Right lobe of liver (tissue), 4 donors: Measurements from ENCODE around the gene PKD1.

Experiments
- POLR2A ChIP-seq: fragments of 450-650 bp; IDR thresholded peaks from one replicate; pipeline ENCODE4 v1.6.1; 2017; ENCODE audit warnings: antibody characterized with exemption, mild to moderate bottlenecking
- TF ChIP-seq, protein P1 (sequence below), 4 donors: fragments of 200-600 bp in 3 of 4; fragments of 450-650 bp in 1 of 4; IDR thresholded peaks; one replicate each; pipeline versions ENCODE4 v1.5.1 to v1.8.0; 2016 to 2022; ENCODE audit warnings: antibody characterized with exemption in 4 of 4, mild to moderate bottlenecking in 2 of 4
- donor health status: DM: no; HTN: no; CAD: no.
- donor health status: DM: no; HTN: no; CAD: no.
- donor health status: DM: no; HTN: yes; CAD: no.

DNA sequence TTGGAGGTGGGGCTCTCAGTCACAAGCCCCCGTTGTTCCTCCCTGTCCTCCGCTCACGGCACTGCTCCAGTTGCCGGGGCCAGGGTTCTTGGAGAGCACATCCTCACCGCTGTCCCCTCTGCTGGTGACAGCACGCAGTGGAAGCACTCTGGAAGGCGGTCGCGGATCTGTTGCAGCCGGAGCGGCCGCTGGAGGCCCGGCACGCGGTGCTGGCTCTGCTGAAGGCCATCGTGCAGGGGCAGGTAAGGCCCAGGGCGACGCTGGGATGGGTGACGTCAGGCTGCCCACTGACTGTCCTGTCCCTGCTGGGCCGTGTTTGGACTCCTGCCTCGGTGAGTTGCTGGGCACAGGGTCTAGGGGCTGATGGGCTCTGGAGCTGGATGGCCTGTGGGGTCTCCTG, 82.5 kb downstream of the PKD1 start:
- TF ChIP-seq, protein P1, sequence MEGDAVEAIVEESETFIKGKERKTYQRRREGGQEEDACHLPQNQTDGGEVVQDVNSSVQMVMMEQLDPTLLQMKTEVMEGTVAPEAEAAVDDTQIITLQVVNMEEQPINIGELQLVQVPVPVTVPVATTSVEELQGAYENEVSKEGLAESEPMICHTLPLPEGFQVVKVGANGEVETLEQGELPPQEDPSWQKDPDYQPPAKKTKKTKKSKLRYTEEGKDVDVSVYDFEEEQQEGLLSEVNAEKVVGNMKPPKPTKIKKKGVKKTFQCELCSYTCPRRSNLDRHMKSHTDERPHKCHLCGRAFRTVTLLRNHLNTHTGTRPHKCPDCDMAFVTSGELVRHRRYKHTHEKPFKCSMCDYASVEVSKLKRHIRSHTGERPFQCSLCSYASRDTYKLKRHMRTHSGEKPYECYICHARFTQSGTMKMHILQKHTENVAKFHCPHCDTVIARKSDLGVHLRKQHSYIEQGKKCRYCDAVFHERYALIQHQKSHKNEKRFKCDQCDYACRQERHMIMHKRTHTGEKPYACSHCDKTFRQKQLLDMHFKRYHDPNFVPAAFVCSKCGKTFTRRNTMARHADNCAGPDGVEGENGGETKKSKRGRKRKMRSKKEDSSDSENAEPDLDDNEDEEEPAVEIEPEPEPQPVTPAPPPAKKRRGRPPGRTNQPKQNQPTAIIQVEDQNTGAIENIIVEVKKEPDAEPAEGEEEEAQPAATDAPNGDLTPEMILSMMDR (IDR thresholded peaks at IDR 0.05) = no peak
- no peak for TF ChIP-seq POLR2A
